A673 (cell line): ENCODE measurements around the gene FBLN1.

ENCODE experiments used
- EZH2 ChIP-seq: fragments of 200-600 bp; sonication (generic); IDR thresholded peaks from 2 replicates; pipeline ENCODE4 v1.6.1; 2017; ENCODE audit warnings: borderline replicate concordance, low read depth, mild to moderate bottlenecking, mixed read lengths, antibody characterized with exemption, low read length; ENCODE audit not compliant: poor library complexity, severe bottlenecking
- TF ChIP-seq, protein P1 (sequence below): fragments of 300-800, 200-600 bp; sonication (generic); conservative IDR thresholded peaks from 2 replicates; pipeline ENCODE4 v1.5.1; 2017; ENCODE audit warnings: low read depth, mild to moderate bottlenecking, antibody characterized with exemption, low read length, moderate library complexity, mixed read lengths

DNA sequence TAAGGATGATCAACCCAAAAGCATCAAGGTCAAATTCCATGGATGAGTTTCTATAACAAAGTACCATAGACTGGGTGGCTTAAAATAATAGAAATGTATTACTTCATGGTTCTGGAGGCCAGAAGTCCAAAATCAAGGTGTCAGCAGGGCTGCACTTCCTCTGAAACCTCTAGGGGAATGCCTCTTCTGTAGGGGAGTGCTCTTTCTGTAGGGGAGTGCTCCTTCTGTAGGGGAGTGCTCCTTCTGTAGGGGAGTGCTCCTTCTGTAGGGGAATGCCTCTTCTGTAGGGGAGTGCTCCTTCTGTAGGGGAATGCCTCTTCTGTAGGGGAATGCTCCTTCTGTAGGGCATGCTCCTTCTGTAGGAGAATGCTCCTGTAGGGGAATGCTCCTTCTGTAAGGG, 65.5 kb downstream of the FBLN1 start:
- TF ChIP-seq, protein P1, sequence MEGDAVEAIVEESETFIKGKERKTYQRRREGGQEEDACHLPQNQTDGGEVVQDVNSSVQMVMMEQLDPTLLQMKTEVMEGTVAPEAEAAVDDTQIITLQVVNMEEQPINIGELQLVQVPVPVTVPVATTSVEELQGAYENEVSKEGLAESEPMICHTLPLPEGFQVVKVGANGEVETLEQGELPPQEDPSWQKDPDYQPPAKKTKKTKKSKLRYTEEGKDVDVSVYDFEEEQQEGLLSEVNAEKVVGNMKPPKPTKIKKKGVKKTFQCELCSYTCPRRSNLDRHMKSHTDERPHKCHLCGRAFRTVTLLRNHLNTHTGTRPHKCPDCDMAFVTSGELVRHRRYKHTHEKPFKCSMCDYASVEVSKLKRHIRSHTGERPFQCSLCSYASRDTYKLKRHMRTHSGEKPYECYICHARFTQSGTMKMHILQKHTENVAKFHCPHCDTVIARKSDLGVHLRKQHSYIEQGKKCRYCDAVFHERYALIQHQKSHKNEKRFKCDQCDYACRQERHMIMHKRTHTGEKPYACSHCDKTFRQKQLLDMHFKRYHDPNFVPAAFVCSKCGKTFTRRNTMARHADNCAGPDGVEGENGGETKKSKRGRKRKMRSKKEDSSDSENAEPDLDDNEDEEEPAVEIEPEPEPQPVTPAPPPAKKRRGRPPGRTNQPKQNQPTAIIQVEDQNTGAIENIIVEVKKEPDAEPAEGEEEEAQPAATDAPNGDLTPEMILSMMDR, result no peak
- no peak for TF ChIP-seq EZH2
